Memory B cell (primary cell): ENCODE results near the gene LRRC8C.

Source experiments
- ATAC-seq: fragments of 150-1000 bp; cut with Tn5 transposase; 2 replicates; pipeline ENCODE4 v1.10.0; 2021; ENCODE audit warnings: low read depth, mild to moderate bottlenecking, moderate library complexity
- DNase-seq, 2 donors: peaks; one replicate each; pipeline ENCODE4 v3.0.0; 2022; ENCODE audit warnings: low spot score in 2 of 2
- H3K27ac Mint-ChIP-seq: one replicate; pipeline ENCODE4 v1.8.0; 2022; ENCODE audit warnings: mild to moderate bottlenecking, moderate library complexity, mixed read lengths
- H3K27me3 Mint-ChIP-seq: one replicate; pipeline ENCODE4 v1.8.0; 2022; ENCODE audit warnings: mixed read lengths
- H3K36me3 Mint-ChIP-seq: one replicate; pipeline ENCODE4 v1.8.0; 2022; ENCODE audit warnings: mild to moderate bottlenecking, mixed read lengths
- H3K4me1 Mint-ChIP-seq: one replicate; pipeline ENCODE4 v1.8.0; 2022; ENCODE audit warnings: mixed read lengths
- H3K4me3 Mint-ChIP-seq: one replicate; pipeline ENCODE4 v1.8.0; 2022; ENCODE audit warnings: mild to moderate bottlenecking, moderate library complexity, mixed read lengths
- H3K9me3 Mint-ChIP-seq: one replicate; pipeline ENCODE4 v1.8.0; 2022; ENCODE audit warnings: mixed read lengths

The LRRC8C gene

DNA sequence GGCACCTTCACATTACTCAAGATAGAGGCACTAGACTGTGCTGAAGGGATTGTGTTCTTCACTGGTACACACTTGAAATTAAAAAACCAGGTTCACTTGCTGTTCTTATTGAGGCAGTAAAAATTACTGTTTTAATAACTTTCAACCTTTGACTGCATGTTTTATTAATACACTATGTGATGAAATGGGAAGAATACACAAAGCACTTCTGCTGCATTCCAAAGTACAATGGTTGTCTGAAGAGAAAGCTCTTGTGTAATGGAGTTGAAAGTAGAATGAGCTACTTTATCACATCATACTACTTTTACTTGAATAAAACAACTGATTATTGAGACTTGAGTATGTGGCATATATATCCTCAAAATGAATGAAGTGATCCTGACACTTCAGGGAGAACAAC, 49.7 kb downstream of the LRRC8C start:
- H3K27me3 Mint-ChIP-seq, result no peaks in the 10 kb centered on the region
- H3K4me3 Mint-ChIP-seq, result no peak overlapping the region
- H3K27ac Mint-ChIP-seq, result no peak overlapping the region
- peaks cover 11% of the 10 kb centered on the region for H3K4me1 Mint-ChIP-seq
- H3K36me3 Mint-ChIP-seq, result peaks cover 12% of the 10 kb centered on the region
- ATAC-seq (no peak), DNase-seq (no peak)
- no peaks in the 10 kb centered on the region for H3K9me3 Mint-ChIP-seq

DNA sequence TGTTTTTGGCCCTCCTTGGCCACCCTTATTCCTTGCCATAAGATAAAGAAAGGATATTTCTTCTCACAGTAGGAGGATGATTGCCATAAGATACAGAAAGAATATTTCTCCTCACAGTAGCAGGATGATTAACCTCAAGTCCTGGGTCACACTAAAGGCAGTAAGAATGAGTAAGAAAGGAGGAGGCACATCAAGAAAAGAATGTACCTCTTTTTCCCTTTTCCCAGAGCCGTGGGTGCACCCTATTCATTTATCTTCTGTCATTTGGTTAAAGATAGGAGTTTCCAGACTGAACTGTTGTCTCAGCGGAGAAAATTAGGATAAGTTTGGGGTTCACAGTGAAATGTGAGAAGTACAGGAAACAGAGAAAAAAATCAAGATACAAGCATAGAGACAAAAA, 52.5 kb downstream of the LRRC8C start:
- no peak for ATAC-seq
- Mint-ChIP-seq H3K27me3 (no peaks in the 10 kb centered on the region), H3K9me3 (no peaks in the 10 kb centered on the region), H3K4me1 (peaks cover 6% of the 10 kb centered on the region), H3K36me3 (peaks cover 25% of the 10 kb centered on the region), H3K27ac (no peak overlapping the region), H3K4me3 (no peak overlapping the region)
- DNase-seq, result no peak

DNA sequence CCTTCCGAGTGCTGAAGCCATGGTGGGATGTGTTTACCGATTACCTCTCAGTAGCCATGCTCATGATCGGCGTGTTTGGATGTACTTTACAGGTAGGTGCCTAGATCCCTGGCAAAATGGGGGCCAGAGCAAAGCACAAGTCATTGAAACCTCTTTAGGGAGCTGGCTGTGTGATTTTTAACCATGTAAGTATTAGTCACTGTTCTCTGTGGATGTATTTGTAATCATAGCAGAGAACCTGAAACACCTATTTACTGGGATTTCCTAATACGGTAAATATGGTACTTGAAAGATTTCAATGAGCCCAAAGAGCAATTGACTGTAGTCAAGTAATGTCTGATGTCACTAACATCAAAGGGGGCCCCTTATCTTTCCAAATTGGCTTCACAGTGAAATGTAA, 53.6 kb downstream of the LRRC8C start:
- Mint-ChIP-seq H3K4me3 (no peak overlapping the region), H3K36me3 (peaks cover 23% of the 10 kb centered on the region), H3K9me3 (no peaks in the 10 kb centered on the region), H3K27ac (no peak overlapping the region), H3K4me1 (no peaks in the 10 kb centered on the region), H3K27me3 (no peaks in the 10 kb centered on the region)
- ATAC-seq, result no peak
- no peak for DNase-seq

DNA sequence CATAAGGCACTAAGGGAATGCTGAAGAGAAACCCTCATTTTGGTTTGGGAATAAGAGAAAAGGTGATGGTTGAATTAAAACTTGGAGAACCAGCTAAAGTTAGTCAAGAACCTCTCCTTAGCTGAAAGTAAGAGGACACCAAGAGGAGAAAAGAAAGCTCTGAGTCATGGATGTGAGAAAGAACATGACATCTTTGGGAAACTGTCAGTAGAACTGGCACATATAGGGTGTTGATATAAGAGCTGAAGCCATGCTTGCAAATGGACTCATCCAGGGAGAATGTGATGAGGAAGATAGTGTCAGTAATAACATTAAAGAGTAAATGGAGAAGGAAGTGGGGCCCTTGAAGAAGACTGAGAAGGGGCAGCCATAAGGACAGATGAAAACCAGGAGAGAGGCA, 54.3 kb downstream of the LRRC8C start:
- peaks cover 1% of the 10 kb centered on the region for H3K4me1 Mint-ChIP-seq
- no peaks in the 10 kb centered on the region for H3K9me3 Mint-ChIP-seq
- no peak overlapping the region for H3K4me3 Mint-ChIP-seq
- peaks cover 23% of the 10 kb centered on the region for H3K36me3 Mint-ChIP-seq
- H3K27ac Mint-ChIP-seq, result no peak overlapping the region
- H3K27me3 Mint-ChIP-seq, result no peaks in the 10 kb centered on the region
- ATAC-seq, result no peak
- no peak for DNase-seq

DNA sequence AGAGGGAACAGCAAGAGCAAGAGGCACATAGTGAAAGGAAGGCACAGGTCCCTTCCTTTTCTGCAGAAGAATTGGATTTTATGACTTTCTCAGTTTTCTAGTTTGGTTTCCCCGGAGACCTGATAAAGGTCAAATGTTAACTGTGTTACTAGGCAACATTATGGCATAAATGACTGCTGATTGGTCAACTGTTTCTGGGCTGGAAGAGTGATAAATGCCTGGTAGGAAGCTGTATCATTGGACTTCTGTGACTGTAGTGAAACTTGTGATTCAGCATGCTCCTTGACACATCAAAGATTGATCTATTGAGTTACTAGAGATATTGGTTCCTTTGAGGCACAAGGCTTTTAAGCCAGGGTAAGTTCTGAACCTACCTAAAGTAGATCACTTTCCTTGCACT, 55.7 kb downstream of the LRRC8C start:
- Mint-ChIP-seq H3K27ac (no peak overlapping the region), H3K4me3 (no peak overlapping the region), H3K9me3 (no peaks in the 10 kb centered on the region), H3K36me3 (peaks cover 23% of the 10 kb centered on the region), H3K27me3 (no peaks in the 10 kb centered on the region), H3K4me1 (peaks cover 11% of the 10 kb centered on the region)
- ATAC-seq (no peak), DNase-seq (no peak)

DNA sequence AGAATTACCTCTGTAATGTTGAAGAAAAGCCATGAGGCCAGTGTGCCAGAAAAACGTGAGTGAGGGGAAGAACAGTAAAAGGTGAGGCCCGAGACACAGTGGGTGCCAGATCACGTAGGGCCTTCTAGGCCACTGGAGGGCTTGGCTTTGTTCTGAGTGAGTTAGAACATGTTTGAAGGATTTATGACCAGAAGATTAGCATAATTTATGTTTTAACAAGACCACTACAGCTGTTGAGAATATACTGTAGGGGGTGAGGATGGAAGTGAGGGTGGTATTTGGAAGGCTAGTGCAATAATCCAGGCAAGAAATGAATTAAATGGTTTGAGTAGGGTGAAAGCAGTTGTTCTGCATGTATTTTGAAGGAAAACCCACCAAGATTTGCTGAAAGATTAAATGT, 56.3 kb downstream of the LRRC8C start:
- no peak for ATAC-seq
- H3K27me3 Mint-ChIP-seq, result no peaks in the 10 kb centered on the region
- peaks cover 23% of the 10 kb centered on the region for H3K36me3 Mint-ChIP-seq

DNA sequence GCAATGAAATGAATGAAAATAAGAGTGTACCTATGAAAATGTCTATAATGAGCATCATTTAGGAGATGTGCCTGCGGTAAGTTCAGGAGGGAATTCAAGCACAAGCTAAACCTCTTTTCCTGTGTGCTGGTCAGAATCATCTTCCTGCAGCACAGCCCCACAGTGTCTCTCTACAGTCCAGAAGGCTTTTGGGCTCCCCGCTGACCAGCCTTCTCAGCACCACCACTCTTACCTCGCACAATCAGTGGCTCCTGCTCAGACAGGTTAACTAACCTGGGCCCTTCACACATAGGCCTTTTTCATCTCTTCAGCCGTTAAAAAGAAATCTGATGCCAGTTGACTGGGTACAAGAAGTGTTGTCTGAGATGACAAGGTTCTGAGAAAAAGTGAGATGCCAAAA, 57.7 kb downstream of the LRRC8C start:
- ATAC-seq (no peak), DNase-seq (no peak)
- Mint-ChIP-seq H3K4me3 (no peak overlapping the region), H3K27me3 (no peaks in the 10 kb centered on the region), H3K27ac (peak overlapping the region; percentile 92), H3K4me1 (peaks cover 16% of the 10 kb centered on the region), H3K36me3 (peaks cover 21% of the 10 kb centered on the region), H3K9me3 (no peaks in the 10 kb centered on the region)

More for the DNA sequence above, 56.3 kb downstream of the LRRC8C start:
- Mint-ChIP-seq H3K27ac (peak overlapping the region; percentile 10), H3K9me3 (no peaks in the 10 kb centered on the region), H3K4me1 (peaks cover 14% of the 10 kb centered on the region), H3K4me3 (no peak overlapping the region)
- no peak for DNase-seq

DNA sequence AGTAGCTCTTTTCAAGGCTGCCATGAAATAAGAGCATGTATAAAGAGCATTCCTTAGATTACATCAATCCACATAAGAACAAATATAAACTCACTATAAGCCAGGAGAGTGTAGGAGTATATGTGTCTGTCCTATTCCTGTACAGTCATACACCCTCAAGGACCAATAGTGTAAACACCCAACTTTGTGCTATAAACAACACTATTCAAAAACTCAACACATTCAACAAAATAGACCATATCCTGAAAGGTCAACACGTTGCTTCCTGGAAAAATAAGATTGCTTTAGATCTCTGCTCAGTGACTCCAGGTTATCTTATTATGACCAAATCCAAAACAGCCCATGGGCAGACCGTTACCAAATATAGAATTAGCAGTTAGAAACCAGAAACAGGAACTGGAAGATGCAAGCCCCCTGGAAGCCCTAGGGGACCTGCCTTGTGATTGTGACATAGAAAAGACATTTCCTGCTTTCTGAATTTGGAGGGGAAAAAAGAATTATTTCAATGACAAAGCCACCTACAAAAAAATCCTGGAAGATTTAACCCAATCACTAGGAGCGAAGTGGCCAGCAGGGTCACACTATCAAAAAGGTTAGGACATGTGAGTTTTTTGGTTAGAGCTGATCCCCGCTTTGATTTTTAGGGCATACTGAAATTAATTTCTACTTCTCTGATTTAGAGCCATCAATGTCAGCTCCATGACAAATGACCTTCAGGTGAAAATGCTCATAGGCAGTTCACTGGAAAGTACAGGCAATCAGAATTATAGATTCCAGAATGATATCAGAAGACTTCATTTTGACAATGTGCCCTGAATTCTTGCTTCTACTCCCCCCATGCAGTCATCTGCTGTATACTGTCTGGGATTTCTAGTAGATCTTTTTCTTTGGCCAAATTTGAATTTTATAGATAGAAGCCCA, 59.9 kb downstream of the LRRC8C start:
- H3K4me1 Mint-ChIP-seq, result peaks cover 21% of the 10 kb centered on the region
- ATAC-seq, result peak; percentile 82

DNA sequence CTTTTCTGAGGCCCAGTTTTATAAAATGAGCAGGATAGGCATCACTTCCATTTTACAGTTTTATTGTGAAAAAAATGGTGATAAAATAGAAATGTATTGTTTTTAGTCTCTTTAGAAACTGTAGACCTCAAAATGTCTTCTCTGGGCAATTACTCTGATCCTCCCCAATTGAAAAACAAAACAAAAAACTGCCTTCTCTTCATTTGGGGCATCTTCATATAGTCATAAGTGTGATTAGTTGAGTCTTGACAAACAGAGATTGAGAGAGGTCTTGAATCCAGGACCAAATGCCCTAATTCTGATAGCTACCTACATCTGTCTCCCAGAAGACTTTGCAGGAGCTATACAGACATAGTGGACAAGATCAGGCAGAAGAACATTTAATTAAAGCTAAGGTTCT, 62.9 kb downstream of the LRRC8C start:
- Mint-ChIP-seq H3K27ac (no peak overlapping the region), H3K27me3 (no peaks in the 10 kb centered on the region), H3K36me3 (peaks cover 2% of the 10 kb centered on the region), H3K4me1 (peaks cover 43% of the 10 kb centered on the region), H3K9me3 (no peaks in the 10 kb centered on the region), H3K4me3 (no peak overlapping the region)
- no peak for DNase-seq
- no peak for ATAC-seq

More for the DNA sequence above, 59.9 kb downstream of the LRRC8C start:
- DNase-seq, result peak; percentile 20 to 22
- Mint-ChIP-seq H3K9me3 (no peaks in the 10 kb centered on the region), H3K27ac (peak overlapping the region; percentile 92), H3K36me3 (peaks cover 12% of the 10 kb centered on the region), H3K4me3 (peak overlapping the region; percentile 18), H3K27me3 (no peaks in the 10 kb centered on the region)

DNA sequence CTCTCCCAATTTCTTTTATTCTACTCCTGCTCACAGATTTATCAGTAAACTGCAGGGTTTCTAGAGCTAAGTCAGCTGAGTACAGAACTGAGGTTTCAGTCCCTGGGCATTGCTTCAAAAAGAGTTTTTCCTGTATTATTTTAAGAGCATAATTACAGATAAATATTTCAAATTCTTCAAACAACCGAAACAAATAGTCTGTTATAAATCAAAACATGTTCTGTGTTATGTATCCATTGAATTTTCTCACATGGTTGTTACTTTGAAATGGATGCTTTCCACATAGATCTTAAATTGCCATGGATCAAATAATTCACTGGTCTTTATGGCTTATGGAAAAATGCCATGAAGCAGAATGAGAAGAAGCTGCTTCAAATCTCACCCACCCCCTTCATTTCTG, 64.5 kb downstream of the LRRC8C start:
- no peak for DNase-seq
- Mint-ChIP-seq H3K4me3 (no peak overlapping the region), H3K36me3 (peaks cover 3% of the 10 kb centered on the region)

DNA sequence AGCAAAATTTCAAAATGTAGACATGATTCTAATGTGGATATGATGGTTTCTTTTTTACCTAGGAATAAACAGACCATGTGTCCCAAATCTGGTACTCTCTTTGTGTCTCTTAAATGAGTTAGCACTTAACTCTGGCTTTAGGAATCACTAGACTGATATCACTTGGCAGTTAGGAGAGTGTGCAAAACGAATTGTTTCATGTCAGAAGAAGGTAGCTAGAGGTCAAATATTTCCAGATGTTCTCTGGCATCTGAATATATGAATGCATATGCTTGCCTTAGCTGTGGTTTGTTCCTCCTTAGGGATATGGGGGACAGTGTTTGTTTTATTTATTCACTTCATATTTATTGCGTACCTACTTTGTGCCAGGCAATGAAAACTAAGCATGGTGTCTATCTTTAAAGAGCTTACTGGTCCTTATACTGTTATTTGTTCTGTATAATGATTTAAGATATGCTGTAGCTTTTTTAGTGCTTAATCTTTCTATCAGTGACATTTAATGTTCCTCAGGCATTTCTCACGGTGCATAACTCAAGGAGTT, 65.2 kb downstream of the LRRC8C start:
- Mint-ChIP-seq H3K27me3 (no peaks in the 10 kb centered on the region), H3K4me1 (peaks cover 36% of the 10 kb centered on the region), H3K27ac (no peak overlapping the region), H3K36me3 (peaks cover 3% of the 10 kb centered on the region), H3K4me3 (no peak overlapping the region), H3K9me3 (no peaks in the 10 kb centered on the region)
- ATAC-seq (no peak), DNase-seq (no peak)

More for the DNA sequence above, 64.5 kb downstream of the LRRC8C start:
- Mint-ChIP-seq H3K9me3 (no peaks in the 10 kb centered on the region), H3K27me3 (no peaks in the 10 kb centered on the region), H3K4me1 (peaks cover 41% of the 10 kb centered on the region), H3K27ac (no peak overlapping the region)
- ATAC-seq, result no peak

DNA sequence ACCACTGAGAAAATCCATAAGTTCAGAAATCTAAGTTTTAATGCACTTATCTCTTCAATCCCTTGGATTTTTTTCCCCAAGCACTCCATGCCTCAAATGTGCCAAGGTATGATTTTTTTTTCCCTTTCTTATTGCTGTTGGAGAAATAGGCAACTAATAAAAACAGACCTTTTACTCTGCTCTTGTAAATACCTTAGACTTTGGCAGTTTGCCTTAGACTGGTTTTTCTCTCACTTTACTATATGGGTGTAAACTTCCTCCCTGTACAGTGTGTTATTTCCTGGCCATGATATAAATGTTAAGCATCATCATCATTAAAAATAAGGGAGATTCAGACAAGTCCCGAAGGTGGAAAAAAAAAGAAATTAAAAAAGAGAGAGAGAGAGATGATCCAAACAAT, 65.7 kb downstream of the LRRC8C start:
- no peak for DNase-seq
- no peak for ATAC-seq
- H3K4me3 Mint-ChIP-seq, result peak overlapping the region; percentile 70

DNA sequence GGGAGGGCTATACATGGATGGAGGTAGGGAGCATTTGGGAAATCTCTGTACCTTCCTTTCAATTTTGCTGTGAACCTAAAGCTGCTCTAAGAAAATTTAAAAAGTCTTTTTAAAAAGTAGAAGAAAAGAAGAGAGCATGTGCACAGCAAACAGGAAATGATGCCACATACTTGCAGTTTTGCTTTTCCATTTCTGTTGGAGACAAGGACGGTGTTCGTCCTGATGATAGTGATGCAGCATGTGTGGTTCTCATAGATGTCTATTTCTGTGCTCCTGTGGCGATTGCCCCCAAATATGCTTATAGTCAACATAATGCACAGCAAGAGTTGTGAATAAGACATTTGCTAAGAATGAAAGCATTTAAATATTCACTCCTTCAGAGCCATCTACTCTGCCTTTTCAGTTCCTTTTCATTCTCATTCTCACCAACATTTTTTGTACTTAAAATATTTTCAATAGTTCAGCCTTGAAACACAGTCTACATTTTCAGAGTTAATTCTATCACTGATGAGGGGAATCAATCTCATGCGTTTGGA, 66.6 kb downstream of the LRRC8C start:
- DNase-seq (no peak), ATAC-seq (no peak)
- Mint-ChIP-seq H3K27me3 (no peaks in the 10 kb centered on the region), H3K36me3 (peaks cover 3% of the 10 kb centered on the region), H3K4me3 (peak overlapping the region; percentile 60), H3K4me1 (peaks cover 36% of the 10 kb centered on the region), H3K27ac (no peak overlapping the region), H3K9me3 (no peaks in the 10 kb centered on the region)

More for the DNA sequence above, 65.7 kb downstream of the LRRC8C start:
- H3K4me1 Mint-ChIP-seq, result peaks cover 35% of the 10 kb centered on the region
- peaks cover 3% of the 10 kb centered on the region for H3K36me3 Mint-ChIP-seq
- no peaks in the 10 kb centered on the region for H3K27me3 Mint-ChIP-seq
- H3K27ac Mint-ChIP-seq, result no peak overlapping the region
- no peaks in the 10 kb centered on the region for H3K9me3 Mint-ChIP-seq

DNA sequence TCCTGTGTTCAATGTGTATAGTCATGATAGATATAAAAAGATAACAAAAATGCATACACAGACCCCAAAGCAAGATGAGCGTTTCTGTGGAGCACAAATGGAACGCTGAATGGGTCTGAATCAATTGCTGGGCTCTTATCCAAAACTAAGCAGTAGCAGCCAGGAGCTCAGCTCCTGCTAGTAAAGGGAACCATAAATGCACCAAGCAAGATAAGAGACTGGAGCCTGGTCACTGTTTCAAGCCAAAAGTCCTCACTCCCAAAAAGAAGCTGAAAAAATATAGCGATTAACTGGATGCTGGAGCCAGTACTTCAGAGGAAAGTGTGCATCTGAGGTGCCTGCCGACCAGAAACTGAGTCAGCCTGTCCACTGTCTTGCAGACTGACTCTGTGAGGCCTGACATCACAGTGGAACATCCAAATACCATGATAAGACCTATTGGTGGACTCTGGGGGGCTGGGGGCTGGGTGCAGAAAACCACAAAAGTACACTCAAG, 68.9 kb downstream of the LRRC8C start:
- peaks cover 3% of the 10 kb centered on the region for H3K36me3 Mint-ChIP-seq

More for the DNA sequence above, 68.9 kb downstream of the LRRC8C start:
- Mint-ChIP-seq H3K4me3 (no peak overlapping the region), H3K4me1 (peaks cover 44% of the 10 kb centered on the region), H3K27me3 (no peaks in the 10 kb centered on the region), H3K27ac (no peak overlapping the region), H3K9me3 (no peaks in the 10 kb centered on the region)
- no peak for DNase-seq
- no peak for ATAC-seq
